Measurements from ENCODE around the gene SYNPR.

The SYNPR gene

DNA sequence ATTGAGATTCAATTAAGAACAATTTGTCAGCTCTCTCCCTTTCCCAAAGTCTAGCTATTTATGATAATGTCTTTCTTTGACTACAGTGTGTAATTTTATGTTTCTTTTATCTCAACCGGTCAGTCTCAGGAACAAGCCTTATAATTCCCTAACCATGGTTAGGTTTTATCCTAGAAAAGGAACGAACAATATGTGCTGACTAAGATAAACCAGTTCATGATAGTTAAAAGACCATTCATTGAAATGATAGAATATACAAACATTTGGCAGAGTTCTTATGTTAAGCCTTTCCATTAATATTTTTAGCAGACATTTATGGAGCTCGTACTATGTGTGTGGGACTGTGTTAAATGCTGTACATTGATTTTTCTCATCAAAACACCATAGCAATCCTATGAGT is 106.3 kb downstream of the SYNPR start:
- no peak for DNase-seq (ENCODE audit: low read depth in 2 of 2)

DNA sequence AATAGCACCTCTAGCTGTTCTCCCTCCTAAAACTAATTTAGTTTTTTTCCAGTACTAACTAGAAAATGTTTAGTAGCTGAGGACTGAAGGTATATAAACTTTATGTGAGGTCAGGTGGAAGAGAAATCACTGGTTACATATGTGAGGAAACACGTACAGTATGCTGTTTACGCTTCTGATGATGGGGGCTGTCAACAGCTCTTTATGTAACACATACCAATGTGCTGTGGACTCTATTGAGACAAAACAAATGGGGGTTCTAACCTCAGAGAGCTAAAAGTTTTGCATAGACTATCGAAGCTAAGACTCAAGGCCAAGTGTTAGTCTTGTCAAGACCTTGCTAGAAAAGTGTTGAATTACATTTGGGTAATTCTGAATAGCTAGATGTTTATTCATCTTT is 107.5 kb downstream of the SYNPR start:
- DNase-seq (ENCODE audit: low read depth in 2 of 2) = no peak

DNA sequence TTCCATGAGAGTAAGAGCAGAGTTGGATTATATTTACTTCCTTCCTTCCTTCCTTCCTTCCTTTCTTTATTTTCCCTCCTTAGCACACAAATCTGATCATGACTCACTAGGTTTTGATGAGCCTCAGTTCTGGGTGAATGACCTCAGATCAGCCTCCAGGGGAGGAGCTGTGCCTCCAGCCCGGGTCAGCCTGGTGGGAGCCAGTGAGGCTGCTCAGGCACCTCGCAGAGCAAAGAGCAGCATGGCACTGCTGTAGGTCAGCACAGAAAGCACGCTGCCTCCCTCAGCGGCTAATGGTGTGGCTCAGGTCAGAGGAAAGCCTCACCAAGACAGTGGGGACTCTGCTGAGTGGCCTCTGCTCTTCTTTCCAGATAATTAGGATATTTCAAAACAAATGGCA is 108.5 kb downstream of the SYNPR start:
- no peak for DNase-seq (ENCODE audit: low read depth in 2 of 2)

DNA sequence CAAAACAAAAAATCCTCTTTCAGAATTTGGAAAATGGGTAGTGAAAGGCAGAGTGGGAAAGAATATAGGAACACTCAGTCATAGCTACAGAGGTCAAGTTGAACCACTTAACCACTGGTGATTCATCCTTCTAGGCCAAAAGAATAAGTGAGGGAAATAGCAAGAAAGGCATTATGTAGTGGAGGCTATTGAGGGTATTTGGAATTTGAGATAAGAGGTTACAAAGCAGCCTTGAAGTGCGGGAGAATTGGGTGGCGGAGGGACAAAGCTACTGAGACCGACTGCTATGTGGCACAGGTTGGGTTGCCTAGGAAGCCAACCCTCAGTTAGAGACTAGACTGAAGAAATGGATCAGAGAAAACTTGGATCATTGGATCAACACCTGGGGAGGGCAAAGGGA is 109.5 kb downstream of the SYNPR start:
- no peak for DNase-seq (ENCODE audit: low read depth in 2 of 2)

DNA sequence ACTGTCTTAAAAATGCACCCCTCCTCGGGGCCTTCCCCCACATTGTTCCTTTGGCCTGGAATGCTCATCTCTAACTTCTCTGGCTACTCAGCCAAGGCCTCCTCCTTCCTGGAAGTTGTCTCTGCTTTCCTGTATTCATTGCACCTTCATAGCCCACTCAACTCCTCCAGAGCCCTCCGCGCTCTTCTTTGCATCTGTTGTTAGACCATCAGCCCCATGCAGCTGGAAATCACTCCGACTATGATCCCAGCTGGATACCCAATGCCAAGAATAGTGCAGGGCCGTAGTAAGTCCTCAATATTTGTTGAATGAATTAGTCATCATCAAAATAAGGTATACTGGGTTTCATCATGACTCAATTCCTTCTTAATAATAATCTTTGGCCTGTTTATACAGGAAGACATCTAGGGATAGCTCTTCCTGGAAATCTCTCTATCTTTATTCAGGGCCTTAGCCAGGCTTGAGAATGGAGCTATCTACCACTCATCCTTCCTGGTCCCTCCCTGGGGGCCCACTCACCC is 112.7 kb downstream of the SYNPR start:
- no peak for DNase-seq (ENCODE audit: low read depth in 2 of 2)

DNA sequence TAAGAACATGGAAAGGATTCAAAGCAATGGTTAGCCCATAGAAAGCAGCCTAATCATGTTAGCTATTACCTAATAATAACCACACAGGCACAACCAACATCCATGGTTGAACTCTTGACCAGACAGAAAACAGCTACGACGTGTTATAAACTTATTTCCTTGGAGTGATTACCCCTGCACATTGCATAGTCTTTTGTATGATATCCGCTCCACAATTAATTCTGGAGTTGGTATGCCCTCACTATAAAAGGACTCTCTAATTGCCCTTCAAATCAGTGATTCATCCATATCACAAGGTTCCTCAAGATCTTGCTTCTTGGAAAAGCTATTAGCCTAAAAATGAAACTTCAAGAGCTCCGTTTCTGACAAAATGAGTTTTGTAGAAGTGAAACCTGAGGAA is 117.9 kb downstream of the SYNPR start:
- no peak for DNase-seq (ENCODE audit: low read depth in 2 of 2)

DNA sequence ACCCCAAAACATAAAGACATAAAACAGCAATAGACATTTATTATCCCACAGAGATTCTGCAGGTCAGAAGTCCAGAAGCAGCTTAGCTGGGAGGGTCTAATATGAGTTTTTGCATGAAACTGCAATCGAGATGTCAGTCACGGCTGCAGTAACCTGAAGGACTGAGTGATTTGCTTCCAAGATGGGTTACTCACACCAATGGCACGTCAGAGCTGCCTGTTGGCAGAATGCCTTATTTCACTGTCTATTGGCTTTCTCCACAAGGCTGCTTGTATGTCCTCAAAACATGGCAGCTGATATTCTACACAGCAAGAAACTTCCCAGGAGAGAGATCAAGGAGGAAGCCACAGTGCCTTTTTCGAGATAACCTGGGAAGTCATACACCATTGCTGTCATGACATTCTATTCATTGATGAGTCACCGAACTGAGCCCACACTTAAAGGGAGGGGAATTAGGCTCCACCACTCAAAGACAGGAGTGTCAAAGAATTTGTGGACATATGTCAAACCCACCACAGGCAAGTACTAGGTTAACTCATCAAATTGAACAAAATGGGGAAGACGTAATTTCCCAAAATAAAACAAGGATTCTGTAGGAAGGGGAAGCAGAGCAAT is 122.2 kb downstream of the SYNPR start:
- DNase-seq (ENCODE audit: low read depth in 2 of 2) = no peak

DNA sequence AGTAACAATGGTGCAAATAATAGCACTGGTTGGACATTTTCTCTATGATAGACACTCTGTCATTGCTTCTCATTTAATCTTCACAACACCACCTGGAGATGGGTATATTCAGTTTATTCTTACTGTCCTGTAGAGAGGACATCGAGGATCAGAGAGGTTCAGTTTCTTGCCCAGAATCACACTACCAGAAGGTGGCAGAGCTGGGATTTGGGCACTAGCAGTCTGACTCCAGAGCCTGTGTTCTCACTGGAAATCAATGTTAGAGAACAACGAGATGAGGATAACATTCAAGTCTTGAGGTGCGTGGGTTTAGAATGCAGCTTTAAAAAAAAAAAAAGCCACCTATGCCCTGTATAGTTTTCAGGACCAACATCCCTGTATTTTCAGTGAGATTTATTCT is 127.8 kb downstream of the SYNPR start:
- DNase-seq (ENCODE audit: low read depth in 2 of 2) = no peak

DNA sequence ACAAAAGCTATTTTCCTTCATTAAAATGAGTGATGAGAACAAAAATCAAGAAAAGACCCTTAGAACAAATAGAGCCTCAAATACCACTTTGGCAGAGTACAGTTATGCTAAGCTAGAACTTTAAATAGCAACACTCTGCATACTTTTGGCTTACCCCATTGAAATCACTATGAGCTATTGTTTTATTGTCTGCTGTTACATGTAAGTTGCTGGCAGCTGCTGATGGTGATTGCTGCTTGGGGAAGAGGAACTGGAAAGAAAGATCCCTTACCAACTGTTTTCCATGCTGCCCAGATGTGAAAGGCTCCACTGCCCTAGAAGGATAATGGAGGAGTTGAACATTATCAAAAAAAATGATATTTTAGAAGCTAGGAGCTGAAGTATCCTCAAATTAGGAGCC is 135.4 kb downstream of the SYNPR start:
- DNase-seq (ENCODE audit: low read depth in 2 of 2) = no peak

DNA sequence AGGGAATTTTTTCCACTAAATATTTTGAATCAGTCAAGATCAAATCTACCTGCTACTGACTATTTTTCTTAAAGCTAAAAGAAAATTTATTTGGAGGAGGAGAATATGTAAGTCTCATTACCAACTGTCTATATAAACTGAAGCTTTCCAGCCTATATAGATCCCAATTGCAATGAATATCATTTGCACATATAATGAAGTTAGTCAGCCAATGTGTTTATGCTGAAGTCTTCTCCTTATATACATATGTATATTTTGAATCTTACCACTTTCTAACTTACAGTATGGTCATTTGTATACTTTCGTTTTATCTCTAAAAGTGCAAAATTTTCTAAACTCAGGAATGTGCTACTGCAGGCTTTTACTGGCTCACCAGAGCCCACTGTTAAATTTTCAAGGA is 136.5 kb downstream of the SYNPR start:
- DNase-seq (ENCODE audit: low read depth in 2 of 2) = no peak

DNA sequence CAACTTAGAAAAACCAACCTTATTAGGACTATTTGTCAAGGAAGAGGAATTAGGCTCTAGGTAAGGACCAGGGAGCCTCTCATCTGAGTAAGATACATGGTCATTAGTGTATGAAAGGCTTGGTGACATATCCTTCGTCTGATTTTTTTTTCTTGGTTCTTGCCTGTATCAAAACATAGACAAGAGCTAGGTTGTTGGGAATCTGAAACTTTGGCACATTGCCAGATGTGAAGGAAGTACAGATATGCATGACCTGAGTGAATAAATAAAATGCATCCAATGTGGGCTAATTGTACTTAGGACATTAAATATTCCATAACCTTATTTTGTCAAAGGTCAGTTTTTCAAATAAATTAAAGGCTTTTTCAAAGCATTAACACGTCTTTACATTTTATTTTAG is 151.8 kb downstream of the SYNPR start:
- no peak for DNase-seq (ENCODE audit: low read depth in 2 of 2)

DNA sequence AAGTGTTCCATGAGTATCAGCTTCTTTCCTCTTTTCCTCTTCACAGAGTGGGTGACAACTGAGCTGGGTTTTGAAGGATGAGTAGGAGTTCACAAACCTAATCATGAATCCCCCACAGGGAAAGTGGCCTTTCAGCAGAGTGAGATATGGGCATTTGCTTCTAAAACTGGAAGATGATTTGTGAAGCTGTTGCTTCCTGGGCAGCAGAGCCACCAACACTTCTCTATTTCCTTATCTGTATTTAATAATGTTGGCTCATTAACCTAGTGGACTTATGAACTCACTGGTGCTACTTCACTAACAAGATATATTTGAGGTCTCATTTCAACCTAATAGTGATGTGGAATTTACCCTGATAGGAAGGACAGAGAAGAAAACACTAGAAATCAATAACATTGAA is 152.8 kb downstream of the SYNPR start:
- no peak for DNase-seq (ENCODE audit: low read depth in 2 of 2)

DNA sequence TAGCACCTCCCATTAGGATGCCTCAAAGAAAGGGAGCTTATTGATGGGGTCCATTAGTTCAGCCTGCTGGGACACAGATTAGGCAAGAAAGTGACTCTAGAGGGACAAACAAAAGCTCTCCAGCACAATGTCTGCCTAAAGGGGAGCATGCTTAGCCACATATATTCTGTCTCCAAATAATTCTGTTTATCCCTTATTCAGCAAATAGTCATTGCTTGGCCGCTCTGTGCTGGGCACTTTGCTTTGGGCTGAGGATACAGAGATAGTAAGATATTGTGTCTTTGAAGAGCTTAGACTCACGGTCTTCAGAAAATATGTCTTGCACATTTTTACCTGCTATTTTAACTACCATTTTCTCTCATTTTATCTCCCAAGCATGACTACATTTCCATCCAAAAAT is 159.8 kb downstream of the SYNPR start:
- no peak for DNase-seq (ENCODE audit: low read depth in 2 of 2)

DNA sequence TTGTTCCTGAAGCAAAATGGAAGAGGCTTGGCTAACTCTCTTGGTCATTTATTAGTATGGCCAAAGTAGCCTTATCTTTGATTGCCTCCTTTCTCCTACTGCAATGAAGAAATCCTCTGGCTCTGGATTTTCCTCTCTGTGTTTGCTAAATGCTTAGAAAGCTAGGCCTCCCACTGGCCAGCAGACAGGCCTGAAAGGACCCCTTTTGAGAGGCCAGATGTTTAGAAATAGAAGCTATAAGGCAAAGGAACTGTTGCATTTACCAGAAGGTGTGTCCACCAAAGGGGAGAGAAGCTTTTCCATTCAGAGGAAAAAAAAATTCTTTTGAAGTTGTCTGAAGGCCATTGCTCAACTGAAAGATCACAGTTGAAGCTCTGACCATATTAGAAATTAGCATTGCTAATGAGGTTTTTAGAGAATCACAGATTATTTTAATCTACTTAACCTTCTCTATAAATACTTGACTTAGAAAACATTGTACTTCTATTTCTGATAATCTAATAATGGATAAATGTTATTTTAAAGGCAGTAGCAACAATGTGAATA is 160.8 kb downstream of the SYNPR start:
- no peak for DNase-seq (ENCODE audit: low read depth in 2 of 2)

DNA sequence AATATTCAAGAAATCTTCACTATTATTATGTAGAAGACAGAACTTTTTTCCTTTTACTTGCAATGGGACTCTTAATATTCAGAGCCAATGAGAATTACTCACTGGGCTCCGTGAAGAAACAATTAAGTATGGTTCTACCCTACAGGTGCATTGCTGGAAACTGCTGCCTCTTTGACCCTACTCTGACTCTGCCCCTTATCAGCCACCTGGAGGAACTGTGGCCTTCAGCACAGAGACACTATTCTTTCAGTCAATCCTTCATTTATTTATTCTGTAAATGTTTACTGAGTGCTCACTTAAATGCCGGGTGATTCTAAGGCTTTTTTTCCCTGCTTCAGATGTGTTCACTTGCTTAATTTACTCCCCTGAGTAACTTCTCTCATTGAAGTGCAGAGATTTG is 163.2 kb downstream of the SYNPR start:
- DNase-seq (ENCODE audit: low read depth in 2 of 2) = no peak

DNA sequence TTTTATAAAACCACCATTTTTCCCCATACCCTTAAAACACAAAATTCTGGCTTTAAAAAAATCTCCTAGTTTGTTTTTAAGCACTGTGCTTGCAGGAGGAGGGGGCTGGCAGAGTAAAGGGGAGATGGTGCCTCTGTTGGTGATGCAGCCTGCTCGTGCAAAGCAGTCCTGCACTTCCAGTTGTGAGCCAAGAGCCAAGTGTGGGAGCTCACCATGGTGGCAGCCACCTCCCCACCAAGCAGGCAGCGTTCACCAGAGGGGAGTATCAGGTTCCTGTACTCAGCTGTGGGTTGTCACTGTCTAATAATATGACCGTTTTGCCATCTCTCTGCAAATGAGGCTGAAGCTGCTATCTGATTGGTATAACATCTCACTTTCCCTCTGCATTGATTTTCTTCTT is 164.8 kb downstream of the SYNPR start:
- no peak for DNase-seq (ENCODE audit: low read depth in 2 of 2)

DNA sequence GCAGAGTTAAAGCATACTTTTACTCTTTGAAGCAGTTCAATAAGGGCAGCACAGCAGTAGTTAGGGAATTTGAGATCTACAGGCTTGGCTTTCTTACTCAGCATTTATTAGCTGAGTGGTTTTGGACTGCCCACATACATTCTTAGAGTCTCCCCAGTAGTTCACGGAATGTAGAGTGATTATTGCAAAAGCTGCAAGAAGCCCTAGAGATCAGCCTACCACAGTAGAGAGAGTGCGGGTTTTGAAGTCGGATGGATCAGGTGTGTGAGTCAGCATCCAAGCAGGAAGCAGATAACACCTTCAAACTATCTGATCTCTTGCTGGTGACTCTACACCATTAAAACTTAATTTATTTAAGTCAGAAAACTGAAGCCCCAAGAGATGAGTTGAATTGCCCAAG is 171.9 kb downstream of the SYNPR start:
- DNase-seq (ENCODE audit: low read depth in 2 of 2) = no peak

DNA sequence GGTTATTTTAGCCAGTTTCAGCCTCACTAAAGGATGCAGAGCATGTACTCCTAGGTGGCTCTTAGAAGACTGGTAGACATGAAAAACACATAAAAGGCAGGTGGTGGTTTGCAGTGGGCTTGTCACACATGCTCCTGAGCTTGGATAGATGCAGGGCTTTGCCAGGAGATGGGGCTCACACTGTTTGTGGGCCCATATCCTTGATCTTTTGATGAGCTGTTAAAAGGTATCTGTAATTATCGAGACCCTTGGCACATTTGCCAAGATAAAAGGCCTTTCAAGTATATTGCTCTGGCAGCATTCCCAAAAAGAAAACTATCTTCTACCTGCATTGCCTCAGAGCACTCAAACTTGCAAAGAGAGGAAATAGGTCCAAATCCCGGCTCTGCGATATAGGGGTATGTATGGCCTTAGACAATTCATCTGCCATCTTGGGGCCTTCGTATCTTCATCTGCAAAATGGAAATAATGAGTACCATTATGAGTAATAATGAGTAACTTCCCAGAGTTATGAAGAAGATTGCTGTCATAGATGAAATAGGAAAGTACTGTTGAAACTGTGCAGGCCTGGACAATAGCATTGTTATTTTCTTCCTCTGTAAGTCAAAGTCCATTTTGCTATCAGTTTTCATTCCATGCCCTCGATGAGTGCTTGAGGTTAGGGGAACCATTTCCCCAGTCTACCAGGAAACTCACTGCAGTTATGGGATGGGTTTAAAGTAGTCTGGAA is 172.7 kb downstream of the SYNPR start:
- no peak for DNase-seq (ENCODE audit: low read depth in 2 of 2)

DNA sequence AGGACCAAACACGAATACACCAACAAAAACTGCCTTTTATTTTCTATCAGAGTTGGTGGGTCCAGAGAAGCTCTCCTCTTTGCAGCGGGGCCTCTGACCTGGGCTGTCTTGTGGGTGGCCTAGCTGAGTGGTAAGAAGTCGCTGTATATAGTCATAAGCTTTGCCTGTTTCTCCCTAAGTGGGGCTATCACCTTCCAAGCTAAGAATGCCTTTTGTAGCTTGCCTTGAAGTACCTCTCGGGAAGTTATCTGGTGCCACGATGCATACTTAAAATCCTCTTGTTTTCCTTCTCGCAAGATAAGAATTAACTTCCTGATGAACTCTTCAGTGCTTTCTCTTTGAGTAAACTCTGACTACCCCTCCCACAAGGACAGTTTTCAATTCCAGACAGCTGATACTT is 178.8 kb downstream of the SYNPR start:
- DNase-seq (ENCODE audit: low read depth in 2 of 2) = no peak

DNA sequence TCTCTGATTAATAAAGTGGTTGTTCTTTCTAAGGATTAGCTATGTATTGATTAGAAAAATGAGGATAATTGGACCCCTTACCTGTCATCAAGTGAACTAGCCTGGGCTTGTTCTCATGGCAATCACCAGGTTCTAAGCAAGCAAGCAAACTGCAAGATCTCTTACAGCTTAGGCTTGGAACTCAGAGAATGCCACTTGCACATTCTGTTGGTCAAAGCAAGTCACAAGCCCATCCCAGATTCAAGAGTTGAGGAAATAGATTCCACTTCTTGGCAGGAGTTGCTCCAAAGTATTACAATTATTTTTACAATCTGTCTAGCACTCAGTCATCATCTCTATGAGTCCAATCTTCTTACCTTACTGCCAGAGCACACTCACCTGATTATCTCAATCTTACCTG is 180.3 kb downstream of the SYNPR start:
- no peak for DNase-seq (ENCODE audit: low read depth in 2 of 2)

DNA sequence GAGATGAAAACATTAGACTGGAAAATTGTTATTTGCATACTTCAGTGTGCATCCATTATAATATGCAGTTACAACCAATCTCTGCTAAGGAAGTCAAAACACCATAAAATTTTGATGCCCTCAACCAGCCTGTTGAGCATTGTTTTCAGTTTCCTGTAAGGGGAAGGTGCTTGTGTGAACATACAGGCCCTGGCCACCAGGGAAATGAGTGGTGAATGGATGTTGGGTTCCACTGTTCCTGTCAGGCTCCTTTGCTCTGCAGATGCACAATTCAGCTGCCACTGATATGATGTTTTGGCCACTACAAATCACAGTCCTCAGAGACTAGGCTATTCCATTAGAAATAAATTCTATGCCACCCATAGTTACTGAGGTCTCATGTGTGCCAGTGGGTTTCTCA is 184.6 kb downstream of the SYNPR start:
- no peak for DNase-seq (ENCODE audit: low read depth in 2 of 2)

DNA sequence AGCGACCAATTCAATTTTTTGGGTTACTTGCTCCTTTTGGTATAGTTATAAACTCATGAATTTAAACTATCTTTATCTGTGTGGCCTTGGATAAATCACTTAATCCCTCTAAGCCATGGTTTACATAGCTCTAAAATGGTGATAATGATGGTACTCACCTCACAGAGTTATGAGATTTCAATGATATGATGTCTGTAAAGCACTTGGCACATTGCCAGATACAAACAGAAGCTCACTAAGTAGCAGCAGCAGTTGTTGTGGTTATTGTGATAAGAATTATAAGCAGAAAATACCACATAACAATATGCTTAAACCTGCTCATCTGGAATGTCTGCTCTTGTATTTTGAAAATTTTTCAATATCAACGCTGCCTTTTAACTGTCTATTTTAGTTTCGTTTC is 189.3 kb downstream of the SYNPR start:
- DNase-seq (ENCODE audit: low read depth in 2 of 2) = no peak

DNA sequence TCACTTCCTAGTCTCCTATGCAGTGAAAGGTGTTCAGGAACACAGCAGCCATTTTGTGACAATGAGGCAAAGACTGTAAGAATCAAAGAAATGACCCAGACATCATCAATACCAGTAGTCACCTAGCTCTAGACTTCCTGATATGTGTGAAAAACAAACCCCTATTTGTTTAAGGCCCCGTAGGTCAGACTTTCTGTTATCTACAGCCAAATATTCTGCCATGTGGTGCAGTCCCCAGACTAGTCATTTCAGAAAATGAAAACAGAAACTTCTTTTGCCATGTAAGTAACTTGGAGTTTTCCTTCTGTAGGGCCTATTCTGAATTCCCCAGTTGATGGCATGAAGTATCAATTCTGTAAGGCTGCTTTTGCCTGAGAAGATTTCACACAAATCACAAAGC is 192.6 kb downstream of the SYNPR start:
- no peak for DNase-seq (ENCODE audit: low read depth in 2 of 2)

DNA sequence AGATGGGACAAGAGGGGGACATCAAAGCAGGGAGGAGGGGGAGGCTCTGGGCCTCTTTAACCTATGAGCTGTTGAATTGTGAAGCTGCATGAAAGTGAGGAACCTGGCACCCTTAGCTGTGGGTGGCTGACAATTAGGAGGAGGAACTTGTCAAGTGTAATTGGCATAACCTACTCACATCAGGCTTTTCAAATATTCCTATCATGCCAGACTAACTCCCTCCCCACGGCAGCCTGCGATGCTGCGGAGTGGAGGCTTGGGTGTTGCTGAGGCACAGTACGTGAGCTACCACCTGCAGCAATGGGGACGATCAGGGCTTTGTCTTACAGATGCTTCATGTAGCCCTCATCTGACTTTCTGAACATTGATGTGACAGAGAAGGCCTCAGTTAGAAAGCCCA is 193.7 kb downstream of the SYNPR start:
- no peak for DNase-seq (ENCODE audit: low read depth in 2 of 2)
